Measurements from ENCODE around the gene COL27A1.

The COL27A1 gene

DNA sequence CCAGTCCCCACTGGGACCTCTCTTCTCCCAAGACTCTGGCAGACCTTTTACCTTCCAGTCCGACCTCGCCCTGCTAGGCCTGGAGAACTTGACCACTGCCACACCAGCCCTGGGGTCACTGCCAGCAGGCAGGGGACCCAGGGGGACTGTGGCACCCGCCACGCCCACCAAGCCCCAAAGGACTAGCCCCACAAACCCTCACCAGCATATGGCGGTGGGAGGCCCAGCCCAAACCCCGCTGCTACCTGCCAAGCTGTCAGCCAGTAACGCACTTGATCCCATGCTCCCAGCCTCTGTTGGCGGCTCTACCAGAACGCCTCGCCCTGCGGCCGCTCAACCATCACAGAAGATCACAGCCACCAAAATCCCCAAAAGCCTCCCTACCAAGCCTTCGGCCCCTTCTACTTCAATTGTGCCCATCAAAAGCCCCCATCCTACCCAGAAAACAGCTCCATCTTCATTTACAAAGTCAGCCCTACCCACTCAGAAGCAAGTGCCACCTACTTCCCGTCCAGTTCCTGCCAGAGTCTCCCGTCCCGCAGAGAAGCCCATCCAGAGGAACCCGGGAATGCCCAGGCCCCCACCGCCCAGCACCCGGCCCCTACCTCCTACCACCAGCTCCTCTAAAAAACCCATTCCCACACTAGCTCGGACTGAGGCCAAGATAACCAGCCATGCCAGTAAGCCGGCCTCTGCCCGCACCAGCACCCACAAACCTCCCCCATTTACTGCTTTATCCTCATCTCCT is 13.1 kb downstream of the COL27A1 start:
- DNase-seq (ENCODE audit: low read depth in 2 of 2), result no peak

DNA sequence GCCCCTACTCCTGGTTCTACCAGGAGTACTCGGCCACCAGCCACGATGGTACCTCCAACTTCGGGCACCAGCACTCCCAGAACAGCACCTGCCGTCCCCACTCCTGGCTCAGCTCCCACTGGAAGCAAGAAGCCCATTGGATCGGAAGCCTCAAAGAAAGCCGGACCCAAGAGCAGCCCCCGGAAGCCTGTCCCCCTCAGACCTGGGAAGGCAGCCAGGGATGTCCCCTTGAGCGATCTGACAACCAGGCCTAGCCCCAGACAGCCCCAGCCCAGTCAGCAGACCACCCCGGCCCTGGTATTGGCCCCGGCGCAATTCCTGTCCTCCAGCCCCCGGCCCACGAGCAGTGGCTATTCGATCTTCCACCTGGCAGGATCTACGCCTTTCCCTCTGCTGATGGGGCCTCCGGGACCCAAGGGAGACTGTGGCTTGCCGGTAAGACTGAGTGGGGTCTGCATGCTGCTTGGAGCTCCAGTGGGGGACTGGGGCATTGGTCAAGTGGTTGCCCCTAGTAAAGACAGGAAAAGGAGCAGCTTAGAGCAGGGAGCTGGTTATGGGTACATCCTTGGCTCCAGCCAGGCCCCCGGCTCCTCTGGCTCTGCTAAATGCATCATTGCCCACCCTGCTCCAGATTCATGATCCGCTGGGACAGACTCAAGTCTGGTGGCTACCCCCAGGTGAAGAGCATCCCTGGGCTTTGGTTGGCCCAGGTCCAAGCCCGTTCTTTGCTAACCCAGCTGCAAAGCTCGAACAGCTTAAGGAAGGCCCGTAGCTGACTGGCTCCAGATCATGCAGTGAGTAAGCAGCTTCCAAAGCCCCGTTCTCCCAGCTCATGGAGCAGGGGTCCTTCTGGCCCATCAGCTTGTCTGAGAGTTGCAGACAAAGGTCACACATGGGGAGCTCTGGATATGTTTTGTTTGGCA is 14.0 kb downstream of the COL27A1 start:
- no peak for DNase-seq (ENCODE audit: low read depth in 2 of 2)

DNA sequence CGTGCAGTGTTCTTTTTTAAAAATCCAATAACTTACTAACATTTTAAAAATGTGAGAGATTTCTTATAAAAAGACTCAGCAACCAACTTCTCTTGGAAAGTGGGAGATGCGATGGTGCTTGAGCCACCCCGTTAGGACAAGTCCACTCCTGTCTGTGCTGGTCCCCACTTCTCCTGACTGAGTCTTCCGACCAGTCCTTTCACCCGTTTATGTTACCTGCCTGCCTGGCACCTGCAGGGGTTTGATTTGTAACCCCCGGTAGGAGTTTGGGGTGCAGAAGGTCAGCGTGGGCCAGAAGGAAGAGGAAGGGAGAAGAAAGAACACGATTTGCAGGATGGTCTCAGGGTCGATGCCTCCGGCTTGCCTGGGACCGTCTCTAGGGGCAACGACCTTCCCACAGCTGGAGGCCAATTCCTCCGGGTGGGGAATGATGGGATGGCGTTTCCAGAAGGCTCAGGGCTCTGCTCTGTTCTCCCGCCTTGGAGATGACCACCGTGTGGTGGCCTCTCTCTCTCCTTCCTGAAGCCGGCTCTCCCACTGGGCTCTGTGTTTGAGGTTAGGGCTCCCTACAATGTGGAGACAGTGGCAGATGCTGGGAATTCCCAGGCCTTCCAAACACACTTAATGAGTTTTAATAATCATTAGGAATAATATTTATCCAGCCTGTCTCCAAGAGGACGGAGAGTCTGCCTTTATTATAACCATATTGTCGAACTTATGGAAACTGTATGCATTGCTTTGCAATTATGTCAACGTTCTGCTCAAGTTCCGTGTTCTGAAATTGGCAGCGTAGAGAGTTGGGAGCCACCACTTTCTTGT is 14.8 kb downstream of the COL27A1 start:
- no peak for DNase-seq (ENCODE audit: low read depth in 2 of 2)

DNA sequence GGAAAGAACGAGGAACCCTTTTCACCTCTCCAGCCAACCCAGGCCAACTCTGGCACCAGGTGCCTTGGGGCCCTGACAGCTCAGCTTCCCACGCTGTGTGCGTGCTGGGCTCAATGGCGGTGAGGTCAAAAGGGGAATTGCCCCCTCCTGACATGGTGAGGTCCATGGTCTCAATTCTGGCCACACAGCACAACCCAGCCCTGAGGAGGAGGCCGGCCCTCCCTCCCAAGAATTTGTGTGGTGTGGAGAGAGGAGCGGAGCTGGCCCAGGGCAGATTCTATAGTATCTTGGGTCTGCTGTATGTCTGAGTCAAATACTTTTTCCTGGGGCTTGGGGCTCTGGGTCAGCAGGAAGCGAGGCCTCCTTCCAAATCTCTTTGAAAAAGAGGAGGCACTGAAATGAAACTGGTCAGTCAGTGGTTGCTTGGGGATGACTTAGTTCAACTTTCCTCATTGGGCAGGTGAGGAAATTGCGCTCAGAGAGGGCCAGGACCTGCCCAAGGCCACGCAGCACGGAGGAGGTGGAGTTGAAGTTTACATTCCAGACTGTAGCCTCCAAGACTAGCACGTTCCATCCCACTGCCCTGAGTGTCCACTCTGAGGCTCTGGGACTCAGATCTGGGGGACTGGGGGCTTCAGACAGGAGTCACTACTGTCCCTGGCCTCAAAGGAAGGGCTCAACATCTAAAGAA is 15.6 kb downstream of the COL27A1 start:
- no peak for DNase-seq (ENCODE audit: low read depth in 2 of 2)

DNA sequence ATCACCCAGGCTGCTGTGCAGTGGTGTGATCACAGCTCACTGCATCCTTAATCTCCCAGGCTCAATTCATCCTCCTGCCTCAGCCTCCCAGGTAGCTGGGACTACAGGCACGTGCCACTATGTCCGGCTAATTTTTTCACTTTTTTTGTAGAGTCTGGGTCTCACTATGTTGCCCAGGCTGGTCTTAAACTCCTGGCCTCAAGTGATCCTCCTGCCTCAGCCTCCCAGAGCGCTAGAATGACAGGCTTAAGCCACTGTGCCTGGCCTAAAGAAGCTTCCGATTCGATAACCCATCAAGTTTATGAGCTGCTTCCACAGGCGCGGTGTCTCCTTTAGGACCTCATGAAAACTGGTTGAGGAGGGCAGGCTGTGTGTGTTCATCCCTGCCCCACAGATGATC is 16.2 kb downstream of the COL27A1 start:
- no peak for DNase-seq (ENCODE audit: low read depth in 2 of 2)

DNA sequence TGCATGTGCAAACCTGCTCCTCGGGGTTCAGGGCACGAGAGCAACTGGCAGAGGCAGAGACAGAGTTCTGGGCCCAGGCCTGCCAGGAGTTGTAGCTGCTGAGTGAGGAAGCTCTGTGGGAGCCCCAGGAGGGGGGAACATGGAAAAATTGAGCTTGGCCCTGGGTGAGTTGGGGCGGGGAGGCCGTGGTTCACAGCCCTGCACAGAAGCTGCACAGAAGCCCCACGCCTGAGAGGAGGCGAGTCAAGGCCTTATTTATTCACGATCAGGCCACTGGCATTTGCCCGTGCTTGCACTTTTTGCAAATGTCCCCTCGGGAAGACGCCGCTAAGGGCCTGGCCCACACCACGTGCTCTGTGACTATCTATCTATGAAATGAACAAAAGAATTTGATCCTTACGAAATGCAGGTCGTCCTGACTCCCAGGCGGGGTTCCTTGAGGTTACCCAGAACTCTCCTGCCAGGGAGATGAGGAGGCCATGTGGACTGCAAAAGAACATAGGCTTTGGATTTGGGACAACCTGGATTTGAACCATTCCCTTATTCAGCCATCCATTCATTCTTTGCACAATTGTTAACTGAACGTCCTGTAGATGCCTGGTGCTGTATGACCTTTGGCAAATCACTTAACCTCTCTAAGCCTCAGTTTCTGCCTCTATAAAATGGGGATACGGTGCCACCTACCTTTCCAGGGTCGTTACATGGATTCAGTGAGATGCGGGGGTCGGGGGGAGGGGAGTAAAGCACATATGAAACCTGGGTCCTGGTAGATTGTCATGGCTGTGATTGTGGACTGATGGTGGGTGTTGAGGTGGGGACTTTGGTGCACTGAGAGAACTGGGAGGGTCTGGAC is 17.9 kb downstream of the COL27A1 start:
- DNase-seq (ENCODE audit: low read depth in 2 of 2), result no peak

DNA sequence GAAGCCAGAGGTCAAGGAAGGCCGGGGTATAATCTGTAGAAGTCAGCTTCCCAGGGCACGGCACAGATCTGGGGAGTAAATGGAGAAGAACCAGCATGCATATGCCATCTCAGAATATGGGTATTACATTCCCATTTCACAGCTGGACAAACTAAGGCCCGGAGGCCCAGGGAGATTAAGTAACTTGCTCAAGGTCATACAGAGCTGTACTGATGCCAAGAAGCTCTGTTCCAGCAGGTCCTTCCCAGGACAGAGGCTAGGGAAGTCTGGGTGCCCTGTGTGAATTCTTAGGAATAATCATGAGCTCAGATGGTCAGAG is 19.2 kb downstream of the COL27A1 start:
- DNase-seq (ENCODE audit: low read depth in 2 of 2), result no peak

DNA sequence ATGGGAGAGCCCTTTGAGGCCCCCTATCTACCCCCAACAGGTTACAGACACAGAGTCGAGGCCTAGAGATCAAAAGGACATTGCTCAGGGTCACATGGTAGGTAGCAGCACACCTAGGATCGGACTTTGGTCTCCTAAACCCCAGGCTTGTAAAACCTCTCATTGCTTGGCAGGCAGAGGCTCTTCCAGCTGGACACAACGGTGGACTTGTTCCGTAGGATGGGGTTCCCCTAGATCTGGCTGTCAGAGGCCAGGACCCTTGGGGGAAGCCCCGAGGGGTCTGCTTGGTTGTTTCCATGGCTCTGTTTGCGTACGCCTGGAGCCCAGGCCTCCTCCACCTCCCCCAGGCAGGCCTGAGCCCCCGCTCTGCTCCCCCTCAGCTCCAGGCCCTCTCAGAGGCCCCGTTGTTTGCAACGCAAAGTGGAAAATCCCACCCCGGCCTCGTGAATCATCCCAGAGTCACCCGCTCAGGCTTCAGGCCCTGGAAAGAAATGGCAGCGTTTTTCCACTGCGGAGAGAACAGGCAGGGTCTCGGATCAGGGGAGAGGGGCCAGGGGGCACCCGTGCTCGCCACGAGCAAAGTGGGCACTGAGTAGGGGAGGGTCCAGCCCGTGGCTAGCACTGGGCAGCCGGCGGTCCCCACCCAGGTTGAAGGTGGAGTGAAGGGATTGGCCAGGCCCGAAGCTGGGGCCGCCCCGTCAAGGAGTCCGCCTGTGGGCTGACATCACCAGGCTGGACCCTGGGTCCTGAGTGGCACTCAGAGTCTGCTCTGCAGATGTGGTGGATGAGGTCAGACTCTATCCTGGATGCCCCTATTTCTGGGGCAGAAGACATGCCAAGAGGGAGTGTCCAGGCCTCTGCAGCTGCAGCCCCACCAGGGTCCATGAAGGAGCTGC is 19.8 kb downstream of the COL27A1 start:
- no peak for DNase-seq (ENCODE audit: low read depth in 2 of 2)

DNA sequence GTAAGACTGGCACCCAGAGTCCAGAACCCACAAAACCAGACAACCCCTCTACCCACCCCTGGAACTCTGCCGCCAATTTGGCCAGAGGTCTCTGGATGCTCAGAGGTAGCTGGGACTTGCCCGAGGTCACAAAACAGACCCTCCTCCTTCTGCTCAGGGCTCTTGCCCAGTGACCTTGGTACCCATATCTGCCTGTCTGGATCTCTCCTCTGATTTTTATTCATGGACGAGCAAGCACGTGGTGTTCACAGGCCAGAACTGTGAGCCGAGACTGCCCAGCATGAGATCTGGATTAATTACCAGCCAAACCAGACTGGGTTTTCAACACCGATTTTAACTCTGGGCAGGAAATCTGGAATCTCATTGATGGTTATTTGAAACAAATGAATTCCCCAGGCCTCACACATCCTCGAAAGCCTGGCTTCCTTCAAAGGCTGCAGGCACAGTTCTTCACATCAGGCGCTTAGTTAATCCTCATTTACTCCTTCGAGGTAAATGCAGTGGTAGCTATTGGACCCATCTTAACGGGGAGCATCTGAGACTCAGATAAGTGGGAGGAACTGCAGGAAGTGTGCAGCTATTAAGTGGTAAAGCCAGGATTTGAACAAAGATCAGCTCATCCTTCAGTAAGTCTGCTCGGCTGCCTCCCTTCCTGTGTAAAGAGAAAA is 21.4 kb downstream of the COL27A1 start:
- no peak for DNase-seq (ENCODE audit: low read depth in 2 of 2)

DNA sequence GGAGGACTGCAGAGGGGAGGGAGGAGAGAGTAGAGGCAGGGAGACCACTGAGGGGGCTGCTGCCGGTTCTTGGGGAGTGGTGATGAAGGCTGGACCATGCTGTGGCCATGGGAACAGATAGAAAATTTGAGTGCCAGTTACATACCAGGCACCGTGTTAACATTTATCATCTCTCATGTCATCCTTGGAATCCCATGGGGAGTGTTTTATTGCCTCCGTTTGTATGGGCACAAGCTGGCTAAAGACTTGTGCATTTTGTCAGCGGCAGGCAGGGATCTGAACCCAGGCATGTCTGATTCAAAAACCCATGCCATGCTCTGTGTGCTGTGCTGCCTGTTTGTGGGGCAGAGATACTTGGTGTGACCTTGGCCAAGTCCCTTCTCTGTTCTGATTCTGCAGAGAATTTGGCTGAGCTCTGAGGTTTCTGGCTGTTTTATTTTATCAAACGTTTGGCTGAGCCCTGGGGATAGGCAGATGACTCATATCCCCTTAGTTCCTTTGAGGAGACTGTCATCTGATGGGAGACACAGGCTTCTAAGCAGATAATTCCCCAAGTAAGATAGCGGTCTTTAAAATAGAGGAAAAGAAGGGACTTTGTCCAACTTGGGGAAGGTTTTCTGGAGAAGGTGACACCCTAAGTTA is 22.2 kb downstream of the COL27A1 start:
- no peak for DNase-seq (ENCODE audit: low read depth in 2 of 2)

DNA sequence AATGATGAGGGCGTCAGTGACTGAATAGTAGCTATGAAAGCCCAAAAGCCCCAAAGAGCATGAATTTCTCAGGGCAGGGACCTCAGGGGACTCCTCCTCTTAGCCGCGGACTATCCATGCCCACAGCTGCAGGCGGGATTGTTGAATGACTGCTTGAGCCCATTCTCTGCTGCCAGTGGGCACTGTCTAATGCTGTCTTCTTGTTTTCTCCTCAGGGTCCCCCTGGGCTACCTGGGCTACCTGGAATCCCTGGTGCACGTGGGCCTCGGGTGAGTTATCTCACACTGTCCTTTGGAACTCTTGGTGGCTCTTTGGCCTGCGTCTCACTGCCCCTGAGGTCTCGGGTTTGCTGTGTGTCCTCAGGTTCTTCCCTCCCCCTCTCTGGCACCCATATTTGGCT is 22.7 kb downstream of the COL27A1 start:
- DNase-seq (ENCODE audit: low read depth in 2 of 2), result no peak

DNA sequence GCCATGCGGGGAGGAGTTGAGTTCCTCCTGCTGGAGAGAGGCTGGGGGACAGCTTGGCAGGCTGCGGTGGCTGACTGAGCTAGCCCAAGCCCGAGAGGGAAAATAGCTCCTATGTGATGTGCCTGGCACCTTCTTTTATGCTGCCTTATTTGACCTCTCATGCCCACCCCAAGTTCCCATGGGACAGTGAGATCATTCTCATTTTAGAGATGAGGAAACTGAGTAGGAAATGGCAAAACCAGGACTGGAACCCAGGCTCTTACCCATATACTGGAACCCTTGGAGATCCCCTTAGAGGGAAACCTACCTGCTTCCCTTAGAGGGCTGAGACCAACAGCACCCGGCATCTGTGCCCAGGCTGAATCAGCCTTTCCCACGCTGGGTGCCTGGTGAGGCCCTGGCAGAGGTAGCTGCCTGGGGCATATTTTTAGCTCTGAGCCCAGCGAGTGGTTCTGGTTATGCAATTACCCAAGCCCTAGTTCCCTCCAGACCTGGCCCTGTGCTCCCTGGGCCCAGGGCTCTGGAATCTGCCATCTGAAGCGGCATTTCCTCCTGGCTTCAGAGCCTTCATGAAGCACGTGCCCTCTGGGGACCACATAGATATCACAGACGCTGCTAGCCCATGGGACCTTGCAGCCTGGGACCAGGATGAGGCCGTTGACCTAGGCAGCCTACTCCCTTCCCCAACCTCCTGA is 23.6 kb downstream of the COL27A1 start:
- no peak for DNase-seq (ENCODE audit: low read depth in 2 of 2)

DNA sequence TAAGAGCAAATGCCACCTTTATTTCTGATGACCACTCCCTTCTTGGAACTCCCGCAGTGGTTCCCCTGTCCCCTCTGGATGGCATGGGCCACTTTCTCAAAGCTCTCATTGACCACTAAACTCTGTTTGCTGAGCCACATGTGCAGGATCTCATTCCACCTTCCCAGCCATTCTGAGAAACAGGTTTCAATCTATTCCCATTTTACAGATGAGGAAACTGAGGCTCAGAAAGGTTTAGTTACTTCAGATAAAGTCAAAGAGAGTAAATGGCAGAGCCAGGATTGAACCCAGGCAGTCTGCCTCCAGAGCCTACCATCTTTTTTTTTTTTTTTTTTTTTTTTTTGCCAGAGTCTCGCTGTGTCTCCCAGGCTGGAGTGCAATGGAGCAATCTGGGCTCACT is 24.2 kb downstream of the COL27A1 start:
- DNase-seq (ENCODE audit: low read depth in 2 of 2), result no peak

DNA sequence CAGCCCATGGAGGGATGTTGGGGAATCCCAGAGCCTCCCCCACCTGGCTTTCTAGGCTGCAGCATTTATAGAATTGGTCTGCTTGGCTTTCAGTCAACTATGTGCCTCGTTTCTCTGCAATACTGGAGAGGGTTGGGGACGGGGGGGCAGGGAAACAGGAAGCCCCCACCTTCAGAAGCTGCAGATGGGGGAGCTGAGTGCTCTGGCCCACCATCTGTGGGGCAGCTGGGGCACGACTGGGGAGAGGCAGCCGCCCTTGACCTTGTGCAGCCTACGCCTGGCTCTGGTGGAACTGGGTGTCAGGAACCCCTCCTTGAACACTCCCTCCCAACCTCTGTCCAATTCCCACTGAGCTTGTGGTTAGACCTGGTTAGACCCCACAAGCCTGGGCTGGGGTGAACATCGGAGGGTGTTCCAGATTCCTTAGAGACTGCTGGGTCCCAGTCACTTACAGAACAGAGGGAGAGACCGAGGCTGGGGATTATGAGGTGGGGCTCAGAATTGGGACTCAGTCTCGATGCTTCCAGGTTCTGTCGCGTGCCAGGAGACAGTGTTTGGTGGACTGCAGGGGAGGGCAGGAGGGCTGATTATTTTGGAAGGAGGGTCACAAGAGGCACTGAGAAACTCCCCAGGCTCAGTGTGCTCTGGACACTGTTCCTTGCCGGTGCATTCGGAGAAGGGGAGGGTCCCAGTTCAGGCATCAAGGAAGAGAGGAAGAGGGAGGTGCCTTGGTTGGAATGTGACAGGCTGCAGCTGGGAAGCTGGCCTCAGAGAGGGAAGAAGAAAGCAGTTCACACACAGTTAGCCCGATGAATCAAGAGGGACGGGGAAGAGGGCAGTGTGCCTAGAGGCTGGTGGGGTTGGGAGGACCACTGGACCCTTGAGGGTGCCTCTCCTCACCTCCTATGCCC is 25.6 kb downstream of the COL27A1 start:
- DNase-seq (ENCODE audit: low read depth in 2 of 2), result no peak

DNA sequence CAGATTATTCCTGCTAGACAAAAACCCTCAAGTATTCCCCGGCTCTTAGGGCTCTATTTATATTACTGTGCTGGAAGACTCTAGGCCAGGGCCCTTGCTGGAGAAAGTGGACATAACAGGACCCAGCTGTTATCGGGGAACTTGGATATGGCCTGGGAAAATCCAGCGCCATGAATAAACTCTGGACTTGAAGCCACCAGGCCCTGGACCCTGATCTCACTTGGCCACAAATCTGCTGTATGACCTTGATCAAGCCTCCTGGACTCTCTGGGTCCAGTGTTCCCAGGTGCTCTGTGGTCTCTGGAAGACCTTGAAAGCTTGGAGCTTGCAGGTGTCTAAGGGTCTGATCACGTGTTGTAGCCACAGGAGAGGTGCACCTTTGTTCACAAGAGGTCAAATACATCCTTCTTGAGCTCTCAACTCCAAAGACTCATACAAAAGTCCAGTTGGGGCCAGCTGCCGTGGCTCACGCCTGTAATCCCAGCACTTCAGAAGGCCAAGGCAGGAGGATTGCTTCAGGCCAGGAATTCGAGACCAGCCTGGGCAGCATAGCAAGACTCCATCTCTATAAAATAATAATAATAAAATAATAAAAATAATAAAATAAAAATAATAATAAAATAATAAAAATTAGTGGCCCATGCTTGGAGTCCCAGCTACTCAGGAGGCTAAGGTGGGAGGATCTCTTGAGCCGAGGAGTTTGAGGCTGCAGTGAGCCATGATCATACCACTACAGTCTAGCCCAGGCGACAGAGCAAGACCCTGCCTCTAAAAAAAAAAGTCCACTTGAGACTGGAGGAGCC is 26.5 kb downstream of the COL27A1 start:
- no peak for DNase-seq (ENCODE audit: low read depth in 2 of 2)

DNA sequence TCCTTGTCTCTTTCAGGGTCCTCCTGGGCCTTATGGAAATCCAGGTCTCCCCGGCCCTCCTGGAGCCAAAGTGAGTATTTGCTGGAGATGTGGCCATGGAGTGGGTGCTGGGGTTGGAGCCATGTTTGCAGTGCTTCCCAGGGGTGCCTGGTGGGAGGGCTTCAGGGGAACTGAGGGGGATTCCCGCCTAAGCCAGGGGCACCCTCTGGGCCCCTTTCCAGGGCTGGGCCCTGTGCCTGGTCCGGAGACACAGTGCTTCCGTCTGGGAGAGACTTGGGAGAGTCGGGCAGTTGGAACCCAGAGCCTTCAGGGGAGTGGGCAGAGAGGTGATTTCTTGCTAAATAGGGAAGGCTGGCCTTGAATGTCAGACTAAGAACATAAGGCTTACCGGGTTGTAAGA is 27.7 kb downstream of the COL27A1 start:
- DNase-seq (ENCODE audit: low read depth in 2 of 2), result no peak
